Measurements from ENCODE around the gene DCST2. TPM values are rescaled to one million over a fixed set of nuclear protein-coding genes. Genes with fewer than 3 reads are reported as not detected.

Gene DCST2
- total and polyA plus RNA-seq, 9 of the 15 experiments (the other 6 are each of a cell fraction or from before 2014, with no cell fraction given) = 0.09 to 0.49 (median 0.11) TPM; not detected in 3

DNA sequence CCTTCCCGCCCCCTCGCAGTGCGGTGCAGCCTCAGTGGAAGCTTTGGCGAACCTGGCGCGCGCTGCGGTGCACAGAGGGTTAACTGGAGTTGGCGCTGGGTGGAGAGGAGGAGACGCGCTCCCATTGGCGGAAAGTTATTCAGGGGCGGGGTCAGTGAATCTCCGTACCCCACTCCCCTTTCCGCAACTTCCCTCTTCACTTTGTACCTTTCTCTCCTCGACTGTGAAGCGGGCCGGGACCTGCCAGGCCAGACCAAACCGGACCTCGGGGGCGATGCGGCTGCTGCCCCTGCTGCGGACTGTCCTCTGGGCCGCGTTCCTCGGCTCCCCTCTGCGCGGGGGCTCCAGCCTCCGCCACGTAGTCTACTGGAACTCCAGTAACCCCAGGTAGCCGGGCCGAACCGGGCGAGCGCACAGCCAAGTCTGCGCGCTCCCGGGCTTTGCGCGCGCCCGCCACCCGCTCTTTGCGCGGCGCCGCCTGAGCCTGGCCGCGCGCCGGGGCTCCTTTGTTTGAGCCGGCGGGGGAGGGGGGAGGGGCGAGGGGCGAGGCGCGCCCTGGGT lies 30.0 kb upstream of the DCST2 start, which contains the start of gene EFNA4 (continued):
- TF ChIP-seq NR2C2 (CRISPR knock-in tag; IDR thresholded peaks at IDR 0.05) (no peak; the same call in 1 of the 2 replicates), NR2C2 (tag; IDR thresholded peaks at IDR 0.05) (no peak), KDM5B (IDR thresholded peaks at IDR 0.05; ENCODE audit: insufficient replicate concordance, low read depth, low read length) (peak; percentile 68), RBBP5 (IDR thresholded peaks at IDR 0.05; ENCODE audit: borderline replicate concordance, insufficient read depth, low read length, poor library complexity, severe bottlenecking) (peak; percentile 73), MAZ (CRISPR knock-in tag; conservative IDR thresholded peaks at IDR 0.05 in 1 of 2, IDR thresholded peaks at IDR 0.05 in 1 of 2) (peak in 1 of 2 experiments; percentile 70; a peak in 1 of 4 replicates), ZFX (CRISPR knock-in tag; IDR thresholded peaks at IDR 0.05) (peak; percentile 59), ID3 (CRISPR knock-in tag; IDR thresholded peaks at IDR 0.05) (no peak), ID3 (tag; IDR thresholded peaks at IDR 0.05) (peak; percentile 54; the same call in 1 of the 2 replicates), ZNF197 (CRISPR knock-in tag; IDR thresholded peaks at IDR 0.05; ENCODE audit: low read depth) (peak; percentile 86), RB1 (IDR thresholded peaks at IDR 0.05; ENCODE audit: low read depth) (peak; percentile 35; the same call in 1 of the 2 replicates), HMGN3 (IDR thresholded peaks at IDR 0.05; ENCODE audit: borderline replicate concordance, extremely low read depth, insufficient read length, low read depth, low read length) (peak; percentile 67), CCNT2 (IDR thresholded peaks at IDR 0.05; ENCODE audit: borderline replicate concordance, extremely low read depth, insufficient read length, low read depth, low read length) (peak; percentile 78), BRCA1 (IDR thresholded peaks at IDR 0.05) (no peak), BRCA1 (CRISPR knock-in tag; IDR thresholded peaks at IDR 0.05) (no peak), SIN3A (IDR thresholded peaks at IDR 0.05; ENCODE audit: borderline replicate concordance in 2 of 2, control insufficient read depth in 1 of 2, low read depth in 2 of 2, low read length in 2 of 2) (0 out of 4 replicates have a peak, but pooled peaks of 1 of the 2 experiments have one; percentile 10), ZBTB9 (CRISPR knock-in tag; IDR thresholded peaks at IDR 0.05) (no peak), NBN (IDR thresholded peaks at IDR 0.05; ENCODE audit: low read depth) (no peak; the same call in 1 of the 2 replicates), ZNF75A (CRISPR knock-in tag; IDR thresholded peaks at IDR 0.05) (no peak), SREBF1 (IDR thresholded peaks at IDR 0.05; ENCODE audit: borderline replicate concordance, low read depth, low read length) (no peak), ATF7 (IDR thresholded peaks at IDR 0.05) (peak; percentile 63), GABPB1 (CRISPR knock-in tag; IDR thresholded peaks at IDR 0.05) (0 out of 2 replicates have a peak, but pooled peaks have one; percentile 5), FOXM1 (IDR thresholded peaks at IDR 0.05; ENCODE audit: low read depth) (peak; percentile 58; the same call in 1 of the 2 replicates), FOXM1 (CRISPR knock-in tag; IDR thresholded peaks at IDR 0.05; ENCODE audit: low read depth) (no peak)
- TF ChIP-seq, protein P1, sequence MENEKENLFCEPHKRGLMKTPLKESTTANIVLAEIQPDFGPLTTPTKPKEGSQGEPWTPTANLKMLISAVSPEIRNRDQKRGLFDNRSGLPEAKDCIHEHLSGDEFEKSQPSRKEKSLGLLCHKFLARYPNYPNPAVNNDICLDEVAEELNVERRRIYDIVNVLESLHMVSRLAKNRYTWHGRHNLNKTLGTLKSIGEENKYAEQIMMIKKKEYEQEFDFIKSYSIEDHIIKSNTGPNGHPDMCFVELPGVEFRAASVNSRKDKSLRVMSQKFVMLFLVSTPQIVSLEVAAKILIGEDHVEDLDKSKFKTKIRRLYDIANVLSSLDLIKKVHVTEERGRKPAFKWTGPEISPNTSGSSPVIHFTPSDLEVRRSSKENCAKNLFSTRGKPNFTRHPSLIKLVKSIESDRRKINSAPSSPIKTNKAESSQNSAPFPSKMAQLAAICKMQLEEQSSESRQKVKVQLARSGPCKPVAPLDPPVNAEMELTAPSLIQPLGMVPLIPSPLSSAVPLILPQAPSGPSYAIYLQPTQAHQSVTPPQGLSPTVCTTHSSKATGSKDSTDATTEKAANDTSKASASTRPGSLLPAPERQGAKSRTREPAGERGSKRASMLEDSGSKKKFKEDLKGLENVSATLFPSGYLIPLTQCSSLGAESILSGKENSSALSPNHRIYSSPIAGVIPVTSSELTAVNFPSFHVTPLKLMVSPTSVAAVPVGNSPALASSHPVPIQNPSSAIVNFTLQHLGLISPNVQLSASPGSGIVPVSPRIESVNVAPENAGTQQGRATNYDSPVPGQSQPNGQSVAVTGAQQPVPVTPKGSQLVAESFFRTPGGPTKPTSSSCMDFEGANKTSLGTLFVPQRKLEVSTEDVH (IDR thresholded peaks at IDR 0.05; ENCODE audit: low read depth, partially characterized antibody) = peak; percentile 69

Measured in K562 (cell line).